ENCODE results near the gene BBS2. TPM values are rescaled to one million over a fixed set of nuclear protein-coding genes. Genes with fewer than 3 reads are reported as not detected.
"Not testable (repeated sequence)": the region's sequence is repeated elsewhere in the genome, so short reads cannot be mapped to it uniquely, and the experiment has no call there.

The BBS2 gene
- total and polyA plus RNA-seq, 12 donors, result 11.7 to 75.9 (median 54.9) TPM

- no peaks in the 10 kb centered on the region for H3K4me1 ChIP-seq
- no peaks in the 10 kb centered on the region for H3K9me3 ChIP-seq
- TF ChIP-seq, protein P1, sequence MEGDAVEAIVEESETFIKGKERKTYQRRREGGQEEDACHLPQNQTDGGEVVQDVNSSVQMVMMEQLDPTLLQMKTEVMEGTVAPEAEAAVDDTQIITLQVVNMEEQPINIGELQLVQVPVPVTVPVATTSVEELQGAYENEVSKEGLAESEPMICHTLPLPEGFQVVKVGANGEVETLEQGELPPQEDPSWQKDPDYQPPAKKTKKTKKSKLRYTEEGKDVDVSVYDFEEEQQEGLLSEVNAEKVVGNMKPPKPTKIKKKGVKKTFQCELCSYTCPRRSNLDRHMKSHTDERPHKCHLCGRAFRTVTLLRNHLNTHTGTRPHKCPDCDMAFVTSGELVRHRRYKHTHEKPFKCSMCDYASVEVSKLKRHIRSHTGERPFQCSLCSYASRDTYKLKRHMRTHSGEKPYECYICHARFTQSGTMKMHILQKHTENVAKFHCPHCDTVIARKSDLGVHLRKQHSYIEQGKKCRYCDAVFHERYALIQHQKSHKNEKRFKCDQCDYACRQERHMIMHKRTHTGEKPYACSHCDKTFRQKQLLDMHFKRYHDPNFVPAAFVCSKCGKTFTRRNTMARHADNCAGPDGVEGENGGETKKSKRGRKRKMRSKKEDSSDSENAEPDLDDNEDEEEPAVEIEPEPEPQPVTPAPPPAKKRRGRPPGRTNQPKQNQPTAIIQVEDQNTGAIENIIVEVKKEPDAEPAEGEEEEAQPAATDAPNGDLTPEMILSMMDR (IDR thresholded peaks at IDR 0.05), result no peak
- no peaks in the 10 kb centered on the region for H3K27me3 ChIP-seq
- no peak for DNase-seq
- H3K4me3 ChIP-seq, result no peak overlapping the region
- no peak overlapping the region for H3K27ac ChIP-seq
- intact Hi-C loops (cut with DNase I), result no loop called here
- 86 to 87% methylated on average over 2 of the region's 2 CpGs for WGBS, 2 donors
- ATAC-seq, result no peak
- peaks cover 0 to 78% (median 23%) of the 10 kb centered on the region in 9 donors for H3K36me3 ChIP-seq
Observed at GRCh38 chr16:56493126-56493525, 26.7 kb downstream of the BBS2 start.

DNA sequence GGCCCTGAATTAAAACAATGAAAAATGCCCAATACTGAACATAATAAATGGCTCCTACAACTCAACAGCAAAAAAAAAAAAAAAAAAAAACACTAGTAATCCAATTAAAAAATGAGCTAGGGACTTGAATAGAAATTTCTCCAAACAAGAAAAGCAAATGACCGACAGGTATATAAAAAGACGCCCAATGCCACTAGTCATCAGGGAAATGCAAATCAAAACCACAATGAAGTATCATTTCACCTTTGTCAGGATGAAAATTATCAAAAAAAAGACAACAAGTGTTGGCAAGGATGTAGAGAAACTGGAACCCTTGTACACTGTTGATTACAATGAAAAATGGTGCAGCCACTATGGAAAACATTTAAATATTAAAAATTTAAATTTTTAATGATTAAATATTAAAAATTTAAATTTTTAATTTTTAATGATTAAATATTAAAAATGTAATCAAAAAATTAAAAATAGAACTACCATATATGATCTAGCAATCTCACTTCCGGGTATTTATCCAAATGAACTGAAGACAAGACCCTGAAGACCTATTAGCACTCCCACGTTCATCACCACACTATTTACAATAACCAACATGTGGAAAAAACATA, 28.1 kb downstream of the BBS2 start:
- TF ChIP-seq, protein P1 (IDR thresholded peaks at IDR 0.05), result no peak
- whole genome bisulfite sequencing, 2 donors, result 94 to 95% methylated on average over 4 of the region's 4 CpGs
- Histone ChIP-seq H3K27ac (no peak overlapping the region), H3K4me1 (no peaks in the 10 kb centered on the region), H3K4me3 (no peak overlapping the region), H3K36me3 (peaks cover 0 to 66% (median 9%) of the 10 kb centered on the region in 9 donors), H3K27me3 (no peaks in the 10 kb centered on the region), H3K9me3 (no peaks in the 10 kb centered on the region)
- intact Hi-C loops (cut with DNase I), result no loop called here
- DNase-seq, result no peak
- ATAC-seq, result no peak

GRCh38 chr16:56488868-56489267, 31.0 kb downstream of the BBS2 start:
- intact Hi-C loops (cut with DNase I); H3K27me3 ChIP-seq; H3K9me3 ChIP-seq; ATAC-seq; H3K4me1 ChIP-seq; H3K4me3 ChIP-seq; H3K27ac ChIP-seq; DNase-seq: not testable (repeated sequence)
- H3K36me3 ChIP-seq, result peaks cover 0 to 74% (median 13%) of the 10 kb centered on the region in 9 donors
- 93 to 100% methylated on average over 1 of the region's 1 CpG for WGBS, 2 donors

GRCh38 chr16:56488035-56488434, 31.8 kb downstream of the BBS2 start:
- no peak for DNase-seq
- TF ChIP-seq, protein P1 (IDR thresholded peaks at IDR 0.05), result no peak
- Histone ChIP-seq H3K9me3 (no peaks in the 10 kb centered on the region), H3K4me1 (peaks cover 0 to under 1% (median 0%) of the 10 kb centered on the region in 9 donors), H3K4me3 (no peak overlapping the region), H3K36me3 (peaks cover 0 to 74% (median 18%) of the 10 kb centered on the region in 9 donors), H3K27me3 (no peaks in the 10 kb centered on the region), H3K27ac (no peak overlapping the region)
- no peak for ATAC-seq
- intact Hi-C loops (cut with DNase I), result no loop called here
- WGBS, 2 donors, result 58 to 71% methylated on average over 5 of the region's 5 CpGs

- ATAC-seq (no peak), DNase-seq (no peak)
- H3K36me3 ChIP-seq, result peaks cover 0 to 85% (median 39%) of the 10 kb centered on the region in 9 donors
- no peaks in the 10 kb centered on the region for H3K9me3 ChIP-seq
- no peaks in the 10 kb centered on the region for H3K27me3 ChIP-seq
- H3K4me3 ChIP-seq, result no peak overlapping the region
- intact Hi-C loops (cut with DNase I), result no loop called here
- H3K27ac ChIP-seq, result no peak overlapping the region
- H3K4me1 ChIP-seq, result peaks cover 0 to 2% (median 0%) of the 10 kb centered on the region in 9 donors
- TF ChIP-seq, protein P1 (IDR thresholded peaks at IDR 0.05), result no peak
Observed at GRCh38 chr16:56483394-56483793, 36.4 kb downstream of the BBS2 start.

Measured in heart right ventricle (tissue), 16 donors.